Gastrocnemius medialis (tissue), 4 donors: ENCODE data around the gene TLCD2. TPM values are rescaled to one million over a fixed set of nuclear protein-coding genes. Genes with fewer than 3 reads are reported as not detected.
"Not testable (repeated sequence)": the region's sequence is repeated elsewhere in the genome, so short reads cannot be mapped to it uniquely, and the experiment has no call there.

Experiments used
- ATAC-seq, 2 donors: fragments of 150-250 bp; one replicate each; pipeline ENCODE4 v1.9.1; 2016
- DNase-seq, 2 donors: peaks; one replicate each; pipeline ENCODE4 v3.0.0-alpha.2; 2019
- H3K27ac ChIP-seq, 4 donors: fragments of 200-600 bp; sonication (generic); 1 replicate in 1 of 4; 2 replicates in 3 of 4; pipeline ENCODE4 v1.5.1; 2016 to 2018; ENCODE audit warnings: mild to moderate bottlenecking in 2 of 4, moderate library complexity in 1 of 4
- H3K27me3 ChIP-seq, 3 donors: fragments of 200-600 bp; sonication (generic) in 2 of 3; 1 replicate in 1 of 3; 2 replicates in 2 of 3; pipeline versions ENCODE4 v1.5.1 to v1.6.0; 2016 to 2019; ENCODE audit warnings: mild to moderate bottlenecking in 1 of 3, moderate library complexity in 1 of 3
- H3K36me3 ChIP-seq, 2 donors: fragments of 200-600 bp; sonication (generic) in 1 of 2; one replicate each; pipeline ENCODE4 v1.5.1; 2017 to 2018
- H3K4me1 ChIP-seq, 2 donors: fragments of 200-600 bp; sonication (generic) in 1 of 2; one replicate each; pipeline ENCODE4 v1.5.1; 2016 to 2017; ENCODE audit warnings: mild to moderate bottlenecking in 2 of 2
- H3K4me3 ChIP-seq, 4 donors: fragments of 200-600 bp; sonication (generic) in 3 of 4; 1 replicate in 1 of 4; 2 replicates in 3 of 4; pipeline ENCODE4 v1.5.1; 2016 to 2019; ENCODE audit warnings: mild to moderate bottlenecking in 2 of 4
- H3K9me3 ChIP-seq, 3 donors: fragments of 200-600 bp; sonication (generic) in 2 of 3; 1 replicate in 1 of 3; 2 replicates in 2 of 3; pipeline ENCODE4 v1.5.1; 2016 to 2019
- CTCF ChIP-seq, 5 experiments: fragments of 450-650 bp in 3 of 5; fragments of 200-600 bp in 2 of 5; sonication (generic) in 2 of 5; IDR thresholded peaks in 4 of 5; conservative IDR thresholded peaks in 1 of 5; 1 replicate in 4 of 5; 2 replicates in 1 of 5; pipeline ENCODE4 v1.5.1; 2016 to 2019; ENCODE audit warnings: antibody characterized with exemption in 5 of 5, mild to moderate bottlenecking in 3 of 5, moderate library complexity in 3 of 5
- POLR2A ChIP-seq, 2 donors: fragments of 450-650 bp; IDR thresholded peaks; one replicate each; pipeline ENCODE4 v1.6.1; 2017; ENCODE audit warnings: antibody characterized with exemption in 2 of 2, mild to moderate bottlenecking in 2 of 2, moderate library complexity in 2 of 2
- in situ Hi-C, 4 donors: fragments of 200-750 bp; cut with MboI; loops; one replicate each; pipeline versions ENCODE4 v1.15.0 to v1.8.0; 2017; ENCODE audit warnings: low sequenced_read_pairs in 4 of 4
- intact Hi-C: fragments of 100-400 bp; cut with DNase I; formaldehyde crosslinking; loops from one replicate; pipeline ENCODE4 v1.15.1; 2023; ENCODE audit warnings: low total_unique reads
- total RNA-seq, 4 donors: library from RNA; depleted of rRNA; stranded (reverse); fragments of >200 nt; gene quantifications; one replicate each; pipeline versions ENCODE4 v1.1.0 to v1.2.3, GENCODE V29; 2016

TLCD2 gene
- total RNA-seq, 4 donors from 2014 or later: 0.66 to 0.95 (median 0.85) TPM

- Histone ChIP-seq H3K36me3 (peaks cover 10 to 40% of the 10 kb centered on the region in 2 donors), H3K27ac (peak within 1 kb of the TSS; percentile 91 to 95 (median 94)), H3K4me1 (peaks cover 21 to 28% of the 10 kb centered on the region in 2 donors), H3K9me3 (no peaks in the 10 kb centered on the region), H3K27me3 (no peaks in the 10 kb centered on the region), H3K4me3 (peak within 1 kb of the TSS; percentile 80 to 92 (median 80))
- in situ Hi-C loops (loop anchor here in 1 of 4 donors (25.0 kb wide), 1 partner anchor 353 kb away; the partner anchor contains the start of genes DPH1, OVCA2 and RTN4RL1), intact Hi-C loops (loop anchor here (1.0 kb wide), 1 partner anchor 26 kb away; the partner anchor contains the start of gene TLCD2)
- TF ChIP-seq POLR2A (IDR thresholded peaks at IDR 0.05): peak; percentile 97 to 99
- peak in 1 of 5 experiments; percentile 18 for TF ChIP-seq CTCF (IDR thresholded peaks at IDR 0.05 in 4 of 5, conservative IDR thresholded peaks at IDR 0.05 in 1 of 5)
- DNase-seq: peak; percentile 97 to 99
- peak; percentile 100 for ATAC-seq
These were observed 25.6 kb downstream of the TLCD2 start, which contains the start of gene PRPF8 for GRCh38 chr17:1684378-1685189. PRPF8 (minus strand) TSS chr17:1684867; CDS start chr17:1684571, 296 bp downstream.

- H3K27ac ChIP-seq: peak overlapping the region; percentile 91 to 95 (median 94)
- in situ Hi-C loops: loop anchor here in 1 of 4 donors (25.0 kb wide), 1 partner anchor 354 kb away; the partner anchor contains the start of genes DPH1, OVCA2 and RTN4RL1
- H3K4me1 ChIP-seq: peaks cover 21 to 28% of the 10 kb centered on the region in 2 donors
- H3K27me3 ChIP-seq: no peaks in the 10 kb centered on the region
- peaks cover 10 to 51% of the 10 kb centered on the region in 2 donors for H3K36me3 ChIP-seq
- ATAC-seq: no peak
- TF ChIP-seq POLR2A (IDR thresholded peaks at IDR 0.05): no peak
- TF ChIP-seq CTCF (IDR thresholded peaks at IDR 0.05 in 4 of 5, conservative IDR thresholded peaks at IDR 0.05 in 1 of 5): no peak
- no peaks in the 10 kb centered on the region for H3K9me3 ChIP-seq
- H3K4me3 ChIP-seq: peak overlapping the region; percentile 80 to 92 (median 80)
- intact Hi-C loops: no loop called here
- DNase-seq: no peak
These were observed 26.7 kb downstream of the TLCD2 start for GRCh38 chr17:1683459-1683858.

- Histone ChIP-seq H3K27me3 (no peaks in the 10 kb centered on the region), H3K4me3 (no peak overlapping the region), H3K27ac (no peak overlapping the region), H3K9me3 (no peaks in the 10 kb centered on the region), H3K36me3 (peaks cover 22 to 99% of the 10 kb centered on the region in 2 donors), H3K4me1 (peaks cover 0 to 3% of the 10 kb centered on the region in 2 donors)
- ATAC-seq (no peak), DNase-seq (no peak)
- TF ChIP-seq CTCF (IDR thresholded peaks at IDR 0.05 in 4 of 5, conservative IDR thresholded peaks at IDR 0.05 in 1 of 5) (no peak), POLR2A (IDR thresholded peaks at IDR 0.05) (no peak)
- in situ Hi-C loops (loop anchor here in 1 of 4 donors (25.0 kb wide), 1 partner anchor 361 kb away; the partner anchor contains the start of genes DPH1, OVCA2 and RTN4RL1), intact Hi-C loops (no loop called here)
These were observed 33.8 kb downstream of the TLCD2 start for GRCh38 chr17:1676401-1676800.

GRCh38 chr17:1673041-1673785 lies 37.0 kb downstream of the TLCD2 start:
- no peaks in the 10 kb centered on the region for H3K27me3 ChIP-seq
- DNase-seq (peak in 1 of 2 donors; percentile 25), ATAC-seq (no peak)
- intact Hi-C loops: no loop called here
- H3K4me3 ChIP-seq: no peak overlapping the region
- peaks cover 13 to 25% of the 10 kb centered on the region in 2 donors for H3K4me1 ChIP-seq
- peak overlapping the region; percentile 8 to 91 (median 38) for H3K27ac ChIP-seq
- H3K36me3 ChIP-seq: peaks cover 10 to 82% of the 10 kb centered on the region in 2 donors
- H3K9me3 ChIP-seq: no peaks in the 10 kb centered on the region
- in situ Hi-C loops: loop anchor here (5.0 to 25.0 kb wide), 4 partner anchors 109 to 364 kb away; partner anchors contain the start of genes DPH1 (in 3 of the 4), OVCA2 (in 3 of the 4) and RTN4RL1 (in 3 of the 4)
- TF ChIP-seq POLR2A (IDR thresholded peaks at IDR 0.05) (no peak), CTCF (IDR thresholded peaks at IDR 0.05 in 4 of 5, conservative IDR thresholded peaks at IDR 0.05 in 1 of 5) (no peak)

GRCh38 chr17:1663934-1664333 lies 46.2 kb downstream of the TLCD2 start:
- Histone ChIP-seq H3K27ac (peak overlapping the region in 1 of 4 donors; percentile 91), H3K36me3 (peaks cover 17 to 82% of the 10 kb centered on the region in 2 donors)
- H3K4me3 ChIP-seq, H3K4me1 ChIP-seq, ATAC-seq, DNase-seq, intact Hi-C loops, H3K9me3 ChIP-seq, H3K27me3 ChIP-seq: not testable (repeated sequence)
- in situ Hi-C loops: loop anchor here (10.0 to 25.0 kb wide), 4 partner anchors 123 to 373 kb away; partner anchors contain the start of genes DPH1 (in 3 of the 4), OVCA2 (in 3 of the 4) and RTN4RL1 (in 3 of the 4)
